Activated T-cell treated with anti-CD3 and anti-CD28 coated beads, Interleukin-2, amount 50 U/mL, for 4 hours (primary cell): Measurements from ENCODE around the gene GNG4. TPM values are rescaled to one million over a fixed set of nuclear protein-coding genes. Genes with fewer than 3 reads are reported as not detected.
"Not testable (repeated sequence)": the region's sequence is repeated elsewhere in the genome, so short reads cannot be mapped to it uniquely, and the experiment has no call there.

Source experiments
- ATAC-seq, 2 donors: fragments of 200-7000 bp; cut with Tn5 transposase; one replicate each; pipeline ENCODE4 v1.10.0; 2021
- DNase-seq: peaks from one replicate; pipeline ENCODE4 v3.0.0-alpha.2; 2020
- H3K27me3 Mint-ChIP-seq: one replicate; pipeline ENCODE4 v1.8.0; 2021; ENCODE audit warnings: low read depth, mixed read lengths
- H3K36me3 Mint-ChIP-seq: one replicate; pipeline ENCODE4 v1.8.0; 2022; ENCODE audit warnings: mixed read lengths; ENCODE audit not compliant: insufficient read depth
- H3K4me1 Mint-ChIP-seq: one replicate; pipeline ENCODE4 v1.8.0; 2021; ENCODE audit warnings: low read depth, mixed read lengths
- H3K4me3 Mint-ChIP-seq: one replicate; pipeline ENCODE4 v1.8.0; 2021; ENCODE audit warnings: mild to moderate bottlenecking, moderate library complexity, mixed read lengths
- H3K9me3 Mint-ChIP-seq: one replicate; pipeline ENCODE4 v1.8.0; 2021; ENCODE audit warnings: mixed read lengths
- total RNA-seq, 3 donors: library from RNA; stranded (reverse); gene quantifications; one replicate each; pipeline ENCODE4 v1.2.1, GENCODE V29; 2021

The GNG4 gene
- total RNA-seq, 3 donors from 2014 or later: 0.26 to 1.4 (median 0.58) TPM

GRCh38 chr1:235624721-235625333 lies 24.8 kb downstream of the GNG4 start:
- no peak for ATAC-seq

GRCh38 chr1:235622936-235623779 lies 26.4 kb downstream of the GNG4 start:
- DNase-seq (no peak), ATAC-seq (no peak)
- no peak overlapping the region for H3K4me3 Mint-ChIP-seq
- H3K27me3 Mint-ChIP-seq: peaks cover 8% of the 10 kb centered on the region
- no peaks in the 10 kb centered on the region for H3K4me1 Mint-ChIP-seq
- H3K9me3 Mint-ChIP-seq: no peaks in the 10 kb centered on the region
- no peaks in the 10 kb centered on the region for H3K36me3 Mint-ChIP-seq

More at GRCh38 chr1:235624721-235625333, 24.8 kb downstream of the GNG4 start:
- peaks cover 8% of the 10 kb centered on the region for H3K27me3 Mint-ChIP-seq
- DNase-seq: no peak
- no peaks in the 10 kb centered on the region for H3K36me3 Mint-ChIP-seq
- no peaks in the 10 kb centered on the region for H3K9me3 Mint-ChIP-seq
- H3K4me1 Mint-ChIP-seq: no peaks in the 10 kb centered on the region
- H3K4me3 Mint-ChIP-seq: no peak overlapping the region

- not testable (repeated sequence) for H3K27me3 Mint-ChIP-seq, H3K4me1 Mint-ChIP-seq, H3K4me3 Mint-ChIP-seq, H3K36me3 Mint-ChIP-seq, DNase-seq, ATAC-seq, H3K9me3 Mint-ChIP-seq
These were observed 30.4 kb downstream of the GNG4 start for GRCh38 chr1:235619149-235619548.

- ATAC-seq: no peak
- DNase-seq: no peak
- Mint-ChIP-seq H3K27me3 (no peaks in the 10 kb centered on the region), H3K36me3 (no peaks in the 10 kb centered on the region), H3K4me3 (no peak overlapping the region), H3K4me1 (no peaks in the 10 kb centered on the region), H3K9me3 (no peaks in the 10 kb centered on the region)
These were observed 31.8 kb downstream of the GNG4 start for GRCh38 chr1:235617808-235618207.

- Mint-ChIP-seq H3K9me3 (no peaks in the 10 kb centered on the region), H3K4me1 (no peaks in the 10 kb centered on the region), H3K27me3 (no peaks in the 10 kb centered on the region), H3K4me3 (no peak overlapping the region), H3K36me3 (no peaks in the 10 kb centered on the region)
- ATAC-seq (no peak), DNase-seq (no peak)
These were observed 32.4 kb downstream of the GNG4 start for GRCh38 chr1:235617140-235617539.

- Mint-ChIP-seq H3K4me1 (no peaks in the 10 kb centered on the region), H3K27me3 (no peaks in the 10 kb centered on the region), H3K4me3 (no peak overlapping the region), H3K9me3 (no peaks in the 10 kb centered on the region), H3K36me3 (no peaks in the 10 kb centered on the region)
- ATAC-seq (no peak), DNase-seq (no peak)
These were observed 35.1 kb downstream of the GNG4 start for GRCh38 chr1:235614442-235614954.

GRCh38 chr1:235613602-235614001 lies 36.0 kb downstream of the GNG4 start:
- Mint-ChIP-seq H3K4me1 (no peaks in the 10 kb centered on the region), H3K4me3 (no peak overlapping the region), H3K9me3 (no peaks in the 10 kb centered on the region), H3K36me3 (no peaks in the 10 kb centered on the region), H3K27me3 (no peaks in the 10 kb centered on the region)
- DNase-seq: no peak
- ATAC-seq: no peak

- Mint-ChIP-seq H3K27me3 (no peaks in the 10 kb centered on the region), H3K4me3 (no peak overlapping the region), H3K36me3 (no peaks in the 10 kb centered on the region), H3K4me1 (no peaks in the 10 kb centered on the region), H3K9me3 (no peaks in the 10 kb centered on the region)
- no peak for ATAC-seq
- DNase-seq: no peak
These were observed 36.8 kb downstream of the GNG4 start for GRCh38 chr1:235612761-235613160.

- Mint-ChIP-seq H3K27me3 (no peaks in the 10 kb centered on the region), H3K36me3 (no peaks in the 10 kb centered on the region), H3K4me3 (no peak overlapping the region), H3K4me1 (no peaks in the 10 kb centered on the region), H3K9me3 (no peaks in the 10 kb centered on the region)
- ATAC-seq (no peak), DNase-seq (no peak)
These were observed 39.4 kb downstream of the GNG4 start for GRCh38 chr1:235610157-235610556.

- ATAC-seq: no peak
- Mint-ChIP-seq H3K4me1 (no peaks in the 10 kb centered on the region), H3K9me3 (no peaks in the 10 kb centered on the region), H3K36me3 (no peaks in the 10 kb centered on the region), H3K4me3 (no peak overlapping the region), H3K27me3 (no peaks in the 10 kb centered on the region)
- no peak for DNase-seq
These were observed 41.3 kb downstream of the GNG4 start for GRCh38 chr1:235608278-235608677.

- Mint-ChIP-seq H3K36me3 (no peaks in the 10 kb centered on the region), H3K4me1 (no peaks in the 10 kb centered on the region), H3K27me3 (no peaks in the 10 kb centered on the region), H3K9me3 (no peaks in the 10 kb centered on the region), H3K4me3 (no peak overlapping the region)
- ATAC-seq (no peak), DNase-seq (no peak)
These were observed 42.3 kb downstream of the GNG4 start for GRCh38 chr1:235607284-235607683.

GRCh38 chr1:235601104-235601503 lies 48.5 kb downstream of the GNG4 start:
- Mint-ChIP-seq H3K36me3 (no peaks in the 10 kb centered on the region), H3K4me3 (no peak overlapping the region), H3K4me1 (no peaks in the 10 kb centered on the region), H3K27me3 (peaks cover 3% of the 10 kb centered on the region), H3K9me3 (no peaks in the 10 kb centered on the region)
- ATAC-seq (peak in 1 of 2 donors; percentile 46), DNase-seq (no peak)

GRCh38 chr1:235599536-235599935 lies 50.0 kb downstream of the GNG4 start:
- H3K4me1 Mint-ChIP-seq: no peaks in the 10 kb centered on the region
- H3K9me3 Mint-ChIP-seq: no peaks in the 10 kb centered on the region
- no peak for DNase-seq
- H3K36me3 Mint-ChIP-seq: no peaks in the 10 kb centered on the region
- peaks cover 3% of the 10 kb centered on the region for H3K27me3 Mint-ChIP-seq
- H3K4me3 Mint-ChIP-seq: no peak overlapping the region
- no peak for ATAC-seq

GRCh38 chr1:235597867-235598553 lies 51.6 kb downstream of the GNG4 start:
- H3K9me3 Mint-ChIP-seq: no peaks in the 10 kb centered on the region
- ATAC-seq (no peak), DNase-seq (no peak)
- peaks cover 3% of the 10 kb centered on the region for H3K27me3 Mint-ChIP-seq
- H3K4me1 Mint-ChIP-seq: peaks cover 6% of the 10 kb centered on the region
- H3K36me3 Mint-ChIP-seq: no peaks in the 10 kb centered on the region
- H3K4me3 Mint-ChIP-seq: no peak overlapping the region
